Measurements from ENCODE around the gene WASF3.

DNA sequence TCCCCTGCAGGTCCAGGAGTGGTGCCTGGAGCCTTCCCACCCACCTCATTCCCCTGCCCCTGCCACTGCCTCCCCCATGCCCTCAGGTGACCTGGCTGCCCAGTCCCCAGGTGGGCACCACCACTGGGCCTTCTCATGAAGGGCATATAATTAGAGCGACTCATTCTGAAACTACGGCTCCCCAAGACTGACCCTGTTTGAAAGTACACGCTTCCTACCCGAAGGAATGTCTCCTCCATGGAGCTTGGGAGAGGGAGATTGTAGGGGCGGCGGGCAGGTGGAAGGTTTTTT is 150.5 kb downstream of the WASF3 start:
- TF ChIP-seq EZH2phosphoT487 (IDR thresholded peaks at IDR 0.05; ENCODE audit: borderline replicate concordance, low read length) = no peak
- no peak for TF ChIP-seq CTCF (IDR thresholded peaks at IDR 0.05; ENCODE audit: low read depth, low read length, poor library complexity, severe bottlenecking)
